T-helper 1 cell (primary cell): ENCODE measurements around the gene DENND1C.

Experiments used
- DNase-seq, 5 donors: peaks; one replicate each; pipeline ENCODE4 v3.0.0-alpha.2; 2012 to 2020
- total RNA-seq, 4 donors: gene quantifications; one replicate each; lab custom pipeline; 2026; lab: John Stamatoyannopoulos, UW

The DENND1C gene, protein sequence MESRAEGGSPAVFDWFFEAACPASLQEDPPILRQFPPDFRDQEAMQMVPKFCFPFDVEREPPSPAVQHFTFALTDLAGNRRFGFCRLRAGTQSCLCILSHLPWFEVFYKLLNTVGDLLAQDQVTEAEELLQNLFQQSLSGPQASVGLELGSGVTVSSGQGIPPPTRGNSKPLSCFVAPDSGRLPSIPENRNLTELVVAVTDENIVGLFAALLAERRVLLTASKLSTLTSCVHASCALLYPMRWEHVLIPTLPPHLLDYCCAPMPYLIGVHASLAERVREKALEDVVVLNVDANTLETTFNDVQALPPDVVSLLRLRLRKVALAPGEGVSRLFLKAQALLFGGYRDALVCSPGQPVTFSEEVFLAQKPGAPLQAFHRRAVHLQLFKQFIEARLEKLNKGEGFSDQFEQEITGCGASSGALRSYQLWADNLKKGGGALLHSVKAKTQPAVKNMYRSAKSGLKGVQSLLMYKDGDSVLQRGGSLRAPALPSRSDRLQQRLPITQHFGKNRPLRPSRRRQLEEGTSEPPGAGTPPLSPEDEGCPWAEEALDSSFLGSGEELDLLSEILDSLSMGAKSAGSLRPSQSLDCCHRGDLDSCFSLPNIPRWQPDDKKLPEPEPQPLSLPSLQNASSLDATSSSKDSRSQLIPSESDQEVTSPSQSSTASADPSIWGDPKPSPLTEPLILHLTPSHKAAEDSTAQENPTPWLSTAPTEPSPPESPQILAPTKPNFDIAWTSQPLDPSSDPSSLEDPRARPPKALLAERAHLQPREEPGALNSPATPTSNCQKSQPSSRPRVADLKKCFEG
- 97.6 to 130 (median 111) reads per million in 4 donors for total RNA-seq

DNA sequence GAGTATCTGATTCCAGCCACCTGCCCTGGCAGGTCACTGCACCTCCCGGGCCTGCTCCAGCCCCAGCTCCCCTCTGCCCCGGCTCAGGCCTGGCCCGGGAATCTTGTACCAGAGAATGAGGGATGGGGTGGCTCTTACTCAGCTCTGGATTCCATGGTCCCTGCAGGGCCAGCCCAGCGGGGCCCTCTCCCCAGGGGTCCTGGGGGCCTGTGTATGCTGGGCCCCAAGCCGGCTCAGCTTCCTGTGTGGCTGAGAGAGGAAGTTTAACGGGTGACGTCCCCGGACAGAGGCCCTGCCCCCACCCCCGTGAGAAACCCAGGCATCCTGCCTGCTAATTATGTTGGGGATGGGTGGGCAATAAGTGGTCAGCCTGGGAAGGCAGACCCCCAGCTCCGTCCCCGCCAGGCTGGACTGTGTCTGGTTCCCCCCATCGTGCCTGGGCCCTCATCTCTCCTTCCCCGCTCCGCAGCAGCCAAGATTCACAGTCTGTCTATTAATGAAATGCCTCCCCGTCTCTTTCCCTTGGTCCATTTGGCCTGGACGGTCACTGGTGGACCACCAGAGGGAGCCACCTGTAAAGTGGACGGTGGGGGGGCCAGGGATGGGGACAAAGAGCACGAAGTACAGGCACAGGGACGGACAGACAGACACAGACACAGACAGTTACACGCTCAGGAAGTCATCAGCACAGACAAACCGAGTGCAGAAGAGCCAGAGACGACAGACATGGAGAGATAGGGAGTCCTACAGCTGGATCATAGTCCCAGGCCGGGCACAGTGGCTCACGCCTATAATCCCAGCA lies at the start of gene DENND1C:
TSS of gene DENND1C (minus strand) at position 247 of the 802 bp plus-strand sequence. CDS start at position 155, 92 bp downstream.
- peak in 3 of 5 donors; percentile 46 to 86 (median 51) for DNase-seq

DNA sequence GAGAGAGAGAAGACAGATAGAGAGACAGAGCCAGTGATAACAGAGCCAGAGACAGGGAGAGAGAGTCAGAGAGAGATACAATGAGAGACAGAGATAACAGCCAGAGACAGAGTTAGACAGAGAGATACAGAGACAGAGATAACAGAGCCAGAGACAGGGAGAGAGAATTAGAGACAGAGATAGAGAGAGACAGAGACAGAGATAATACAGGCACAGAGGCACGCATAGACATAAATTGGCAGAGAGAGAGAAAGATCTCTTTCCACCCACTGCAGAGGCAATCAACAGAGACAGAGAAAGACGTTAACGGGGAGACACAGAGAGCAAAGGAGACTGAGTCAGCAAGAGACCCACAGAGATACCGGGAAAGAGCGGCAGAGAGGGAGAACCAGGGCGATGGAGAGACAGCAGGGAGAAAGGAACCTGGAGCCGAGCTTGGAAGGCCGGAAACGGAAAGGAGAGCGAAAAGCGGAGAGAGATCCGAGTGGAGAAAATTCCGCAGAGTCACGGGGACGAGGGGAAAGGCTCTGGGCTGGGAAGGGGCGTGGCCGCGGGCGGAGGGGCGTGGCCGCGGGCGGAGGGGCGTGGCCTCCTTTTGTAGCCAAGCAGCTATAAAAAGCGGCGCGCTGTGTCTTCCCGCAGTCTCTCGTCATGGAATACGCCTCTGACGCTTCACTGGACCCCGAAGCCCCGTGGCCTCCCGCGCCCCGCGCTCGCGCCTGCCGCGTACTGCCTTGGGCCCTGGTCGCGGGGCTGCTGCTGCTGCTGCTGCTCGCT lies 49.0 kb upstream of the DENND1C start, which contains the start of gene TNFSF9:
TSS of gene TNFSF9 (plus strand) at position 641 of the 777 bp plus-strand sequence. CDS start at position 652, 11 bp downstream.
- peak; percentile 64 to 79 (median 75) for DNase-seq

DNA sequence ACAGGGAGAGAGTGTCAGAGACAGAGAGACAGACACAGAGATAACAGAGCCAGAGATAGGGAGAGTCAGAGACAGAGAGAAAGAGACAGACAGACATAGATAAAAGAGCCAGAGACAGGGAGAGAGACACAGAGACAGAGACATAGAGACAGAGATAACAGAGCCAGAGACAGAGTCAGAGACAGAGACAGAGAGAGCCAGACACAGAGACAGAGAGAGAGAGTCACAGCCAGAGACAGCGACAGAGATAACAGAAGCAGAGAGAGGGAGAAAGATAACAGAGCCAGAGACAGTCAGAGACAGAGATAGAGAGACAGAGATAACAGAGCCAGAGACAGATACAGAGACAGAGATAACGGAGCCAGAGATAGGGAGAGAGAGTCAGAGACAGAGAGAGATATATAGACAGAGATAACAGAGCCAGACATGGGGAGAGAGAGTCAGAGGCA lies 48.4 kb upstream of the DENND1C start:
- no peak for DNase-seq

DNA sequence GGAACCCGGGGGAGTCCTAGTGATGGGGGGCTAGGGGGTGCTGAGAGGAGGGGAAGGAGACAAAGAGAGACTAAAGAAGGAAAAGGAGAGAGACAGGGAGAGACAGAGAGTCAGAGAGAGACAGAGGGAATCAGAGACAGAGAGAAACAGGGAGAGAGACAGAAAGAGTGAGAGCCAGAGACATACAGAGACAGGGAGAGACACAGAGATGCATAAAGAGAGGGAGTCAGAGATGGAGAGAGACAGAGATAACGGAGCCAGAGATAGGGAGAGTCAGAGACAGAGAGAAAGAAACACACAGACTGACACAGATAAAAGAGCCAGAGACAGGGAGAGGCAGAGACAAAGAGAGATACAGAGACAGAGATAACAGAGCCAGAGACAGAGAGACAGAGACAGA lies 47.8 kb upstream of the DENND1C start:
- DNase-seq = no peak

DNA sequence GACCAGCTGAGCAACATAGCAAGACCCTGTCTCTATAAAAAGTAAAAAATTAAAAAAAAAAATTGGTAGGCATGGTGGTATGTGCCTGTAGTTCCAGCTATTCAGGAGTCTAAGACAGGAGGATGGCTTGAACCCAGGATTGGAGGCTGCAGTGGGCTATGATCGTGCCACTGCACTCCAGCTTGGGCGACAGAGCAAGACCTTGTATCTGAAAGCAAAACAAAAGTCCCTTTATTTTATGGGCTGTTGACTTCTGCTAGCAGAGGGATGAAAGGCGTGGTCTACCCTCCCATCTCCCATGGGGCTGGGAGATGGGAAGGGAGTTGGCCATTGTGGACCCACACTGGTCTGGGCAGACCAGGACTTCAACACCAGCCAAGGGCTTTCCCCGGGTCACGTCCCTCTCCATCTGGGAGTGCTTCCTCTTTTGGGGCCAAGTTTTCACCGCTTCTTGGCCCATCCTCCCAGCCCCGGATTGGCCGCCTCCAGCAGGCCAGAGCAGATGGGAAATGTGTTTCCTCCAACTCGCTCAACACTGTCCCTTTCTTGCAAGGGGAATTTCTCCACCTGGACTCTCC lies 47.0 kb upstream of the DENND1C start:
- no peak for DNase-seq

DNA sequence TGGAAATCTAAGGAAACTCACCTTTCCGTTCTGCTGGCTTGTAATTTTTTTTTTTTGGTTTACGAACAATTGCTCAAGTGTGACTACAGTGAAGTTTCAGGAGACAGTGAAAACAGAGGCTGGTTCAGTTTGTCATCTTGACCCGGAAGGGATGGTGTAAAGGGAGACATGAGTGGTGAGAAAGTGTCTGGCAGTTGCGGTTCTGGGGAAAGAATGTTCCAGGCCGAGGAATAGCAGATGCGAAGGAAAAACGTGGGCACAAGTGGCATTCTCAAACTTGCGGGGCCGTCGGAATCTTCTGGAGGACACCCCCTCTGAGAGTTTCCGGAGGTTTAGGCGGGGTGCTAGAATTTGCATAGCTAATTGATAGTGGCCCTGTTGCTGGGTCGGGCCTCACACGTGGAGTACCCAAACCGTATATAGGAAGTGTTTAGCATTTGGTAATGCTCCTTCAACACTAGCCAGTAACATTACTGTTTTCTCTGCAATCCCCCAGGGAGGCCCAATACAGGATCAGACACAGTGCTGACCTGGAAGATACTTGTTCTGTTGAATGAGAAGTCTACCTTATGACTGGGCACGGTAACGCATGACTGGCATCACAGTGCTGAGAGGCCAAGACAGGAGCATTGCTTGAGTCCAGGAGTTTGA lies 46.4 kb upstream of the DENND1C start:
- no peak for DNase-seq

DNA sequence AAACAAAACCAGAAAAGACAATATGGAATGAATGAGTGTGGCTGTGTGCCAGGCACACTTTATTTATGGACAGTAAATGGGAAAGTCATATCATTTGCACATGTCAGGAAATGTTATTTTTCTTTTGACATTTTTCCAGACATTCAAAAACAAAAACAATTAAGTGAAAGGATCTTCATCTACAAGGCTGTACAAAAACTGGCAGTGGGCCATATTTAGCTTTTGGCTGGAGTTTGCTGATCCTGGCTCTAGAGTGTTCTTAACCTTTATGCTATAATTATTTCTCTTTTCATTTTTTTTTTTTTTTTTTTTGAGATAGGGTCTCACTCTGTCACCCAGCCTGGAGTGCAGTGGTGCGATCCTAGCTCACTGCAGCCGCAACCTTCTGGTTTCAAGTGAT lies 42.7 kb upstream of the DENND1C start:
- no peak for DNase-seq

DNA sequence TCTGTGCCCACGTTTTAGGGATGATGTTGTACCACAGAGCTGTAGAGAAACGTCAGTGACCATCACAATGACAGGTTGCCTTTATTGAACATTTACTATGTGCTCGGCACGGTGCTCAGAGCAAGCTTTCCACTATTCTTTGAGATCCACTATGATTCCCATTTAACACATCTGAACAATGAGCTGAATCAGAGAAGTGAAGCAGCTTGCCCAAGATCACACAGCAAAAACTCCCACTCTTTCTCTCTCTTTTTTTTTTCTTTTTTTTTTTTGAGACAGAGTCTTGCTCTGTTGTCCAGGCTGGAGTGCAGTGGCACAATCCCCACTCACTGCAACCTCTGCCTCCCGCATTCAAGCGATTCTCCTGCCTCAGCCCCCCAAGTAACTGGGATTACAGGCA lies 41.1 kb upstream of the DENND1C start:
- DNase-seq = no peak

DNA sequence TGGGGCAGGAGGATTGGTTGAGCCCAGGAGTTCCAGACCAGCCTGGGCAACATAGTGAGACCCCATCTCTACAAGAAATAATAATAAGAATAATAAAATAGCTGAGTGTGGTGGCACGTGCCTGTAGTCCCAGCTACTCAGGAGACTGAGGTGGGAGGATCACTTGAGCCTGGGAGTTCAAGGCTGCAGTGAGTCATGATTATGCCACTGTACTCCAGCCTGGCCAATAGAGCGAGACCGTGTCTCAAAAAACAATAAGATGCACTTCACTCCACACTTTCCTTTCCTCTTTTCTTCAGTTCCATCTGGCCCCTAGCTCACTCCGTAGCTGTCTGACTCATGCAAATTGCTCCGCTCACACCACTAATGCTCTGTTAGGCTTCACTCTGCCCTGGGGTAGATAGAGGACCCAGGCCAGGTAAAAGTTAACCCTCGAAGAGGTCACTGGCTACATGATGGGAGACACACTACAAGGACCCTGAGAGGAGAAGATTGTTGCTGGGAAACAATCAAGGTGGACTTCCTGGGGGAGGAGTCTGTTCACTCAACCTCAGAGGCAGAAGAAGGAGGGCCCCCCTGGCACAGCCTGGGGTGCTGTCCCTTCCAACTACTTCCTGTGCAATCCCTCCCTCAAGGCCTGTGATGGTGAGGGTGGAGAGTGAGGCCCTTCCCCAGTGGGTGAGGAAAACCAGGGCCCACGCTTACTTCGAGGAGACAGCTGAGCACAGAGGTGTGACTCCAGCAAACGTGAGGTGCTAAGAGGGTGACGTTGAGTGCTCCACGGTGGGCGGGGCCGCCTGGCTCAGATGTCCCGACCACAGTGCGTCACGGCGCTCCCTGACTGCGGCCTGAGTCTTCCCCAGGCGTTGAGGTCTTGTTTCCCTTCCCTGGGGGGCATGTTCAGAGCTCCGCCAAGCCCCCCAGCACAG lies 40.4 kb upstream of the DENND1C start:
- peak in 4 of 5 donors; percentile 25 to 56 (median 47) for DNase-seq

DNA sequence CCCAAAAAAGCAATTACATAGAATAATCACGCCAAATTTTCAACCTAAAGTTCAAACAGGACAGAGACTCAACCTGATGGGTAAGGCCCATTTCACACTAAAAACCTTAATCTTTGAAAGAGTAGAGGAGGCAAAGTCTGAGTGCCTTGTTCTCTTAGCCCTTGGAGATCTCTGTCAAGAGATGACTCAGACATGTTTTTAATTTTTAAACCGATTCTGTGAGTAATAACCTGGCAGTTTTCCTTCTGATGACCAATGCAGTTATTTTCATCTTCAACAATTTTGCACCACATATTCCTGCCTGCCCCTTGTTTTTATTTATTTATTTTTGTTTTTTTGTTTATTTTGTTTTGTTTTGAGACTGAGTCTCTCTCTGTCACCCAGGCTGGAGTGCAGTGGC lies 37.7 kb upstream of the DENND1C start:
- no peak for DNase-seq

DNA sequence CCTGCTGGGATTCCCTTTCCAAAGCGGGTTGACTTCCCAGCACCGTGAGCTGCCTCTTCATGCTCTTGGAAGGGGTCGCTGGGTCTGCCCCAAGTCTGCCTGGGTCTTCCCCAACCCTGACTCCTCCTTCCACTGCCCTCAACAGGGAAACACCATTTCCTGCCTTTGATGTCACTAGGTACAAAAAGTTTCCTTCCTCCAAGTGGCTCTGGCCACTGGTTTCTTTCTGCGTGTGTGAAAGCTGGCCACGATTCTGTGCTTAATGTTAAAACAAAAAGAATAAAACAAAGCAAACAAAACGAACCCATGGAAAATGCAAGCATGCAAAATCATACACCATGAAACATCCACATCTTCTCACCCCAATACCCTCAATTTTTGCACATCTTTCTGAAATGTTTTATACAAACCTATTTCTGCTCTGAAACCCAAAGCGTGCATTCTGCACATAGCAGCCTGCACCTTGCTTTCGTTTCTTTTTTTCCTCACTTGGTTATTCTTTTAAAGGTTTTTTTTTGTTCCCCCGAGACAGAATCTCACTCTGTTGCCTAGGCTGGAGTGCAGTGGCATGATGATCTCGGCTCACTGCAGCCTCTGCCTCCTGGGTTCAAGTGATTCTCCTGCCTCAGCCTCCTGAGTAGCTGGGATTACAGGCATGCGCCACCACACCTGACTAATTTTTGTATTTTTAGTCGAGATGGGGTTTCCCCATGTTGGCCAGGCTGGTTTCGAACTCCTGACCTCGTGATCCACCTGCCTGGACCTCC lies 36.7 kb upstream of the DENND1C start:
- DNase-seq = no peak

DNA sequence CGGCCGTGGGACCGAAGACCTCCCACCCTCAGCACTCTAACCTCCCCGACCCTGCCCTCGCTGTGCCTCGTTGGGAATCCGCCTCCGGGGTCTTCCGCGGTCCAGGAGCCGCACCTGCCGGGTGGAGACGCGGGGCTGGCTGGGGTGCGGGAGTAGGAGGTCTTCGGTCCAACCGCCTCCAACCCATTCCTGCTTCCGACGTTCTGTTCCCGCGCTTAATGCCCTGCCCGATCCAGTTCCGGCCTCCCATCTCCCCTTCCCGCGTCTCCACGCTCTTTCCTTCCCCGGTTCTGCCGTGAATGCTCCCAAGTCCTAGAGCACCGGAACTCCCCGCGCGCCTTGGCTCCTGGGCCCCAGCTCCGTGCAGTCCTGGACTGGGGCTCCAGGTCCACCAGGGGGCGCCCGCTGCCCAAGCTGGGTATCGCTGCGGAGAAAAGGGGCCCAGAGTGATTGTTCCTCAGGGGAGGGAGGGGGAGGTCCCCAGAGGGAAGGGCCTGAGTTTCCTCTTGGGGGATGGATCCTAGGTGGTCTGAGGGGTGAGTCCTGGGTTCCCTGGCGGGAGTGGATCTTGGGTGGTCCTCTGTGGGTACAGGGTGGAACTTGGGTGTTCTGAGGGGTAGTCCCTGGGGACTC lies 35.2 kb upstream of the DENND1C start:
- DNase-seq = peak; percentile 79 to 90 (median 85)

DNA sequence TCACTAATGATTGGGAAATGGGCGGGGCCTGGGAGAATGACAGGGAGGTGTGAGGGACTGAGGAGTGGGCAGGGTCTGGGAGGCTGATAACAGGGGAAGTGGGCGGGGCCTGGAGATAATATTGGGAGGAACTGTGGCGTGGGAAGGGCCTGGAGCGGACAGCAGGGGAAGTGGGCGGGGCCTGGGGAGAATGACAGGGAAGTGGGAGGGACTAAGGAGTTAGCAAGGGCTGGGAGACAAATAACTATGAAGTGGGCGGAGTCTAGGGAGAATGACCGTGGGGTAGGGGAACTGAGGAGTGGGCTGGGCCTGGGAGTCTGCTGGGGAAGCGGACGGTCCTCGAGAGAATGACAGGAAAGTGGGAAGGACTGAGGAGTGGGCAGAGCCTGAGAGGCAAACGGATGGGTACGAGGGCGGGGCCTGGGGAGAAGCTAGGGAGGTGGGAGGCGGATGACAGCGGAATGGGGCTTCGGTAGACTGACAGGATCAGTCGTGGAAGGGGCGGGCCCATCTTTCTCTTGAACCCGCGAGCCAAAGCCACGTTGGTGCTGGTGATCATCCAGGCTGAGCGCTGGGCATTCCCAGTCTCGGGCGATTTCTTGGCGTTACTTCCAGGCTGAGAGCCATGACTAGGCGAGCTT lies 34.6 kb upstream of the DENND1C start:
- DNase-seq = peak; percentile 35 to 90 (median 46)

DNA sequence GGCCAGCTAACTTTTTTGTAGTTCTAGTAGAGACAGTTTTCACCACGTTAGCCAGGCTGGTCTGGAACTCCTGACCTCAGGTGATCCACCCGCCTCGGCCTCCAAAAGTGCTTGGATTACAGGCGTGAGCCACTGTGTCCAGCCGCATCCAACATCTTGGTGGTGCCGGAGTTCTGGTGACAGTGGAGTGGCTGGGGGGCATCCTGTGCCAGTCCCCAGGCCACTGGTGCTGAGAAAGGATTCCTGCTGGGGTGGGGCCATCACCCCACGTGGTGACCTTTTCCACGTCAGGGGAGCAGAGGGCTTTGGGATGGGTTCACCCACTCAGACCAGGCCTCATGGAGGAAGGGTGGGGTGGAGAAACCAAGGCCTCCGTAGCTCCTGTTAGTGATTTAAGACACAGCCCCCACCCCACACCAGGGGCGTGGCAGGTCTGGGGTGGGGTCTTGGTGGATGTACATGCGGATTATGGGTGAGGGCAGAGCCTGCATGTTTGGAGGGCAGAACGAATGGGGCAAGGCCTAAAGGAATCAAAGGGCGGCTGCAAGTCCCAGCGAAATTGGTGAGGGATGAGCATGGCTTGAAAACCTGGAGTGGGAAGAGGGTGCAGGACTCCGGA lies 33.4 kb upstream of the DENND1C start:
- no peak for DNase-seq

DNA sequence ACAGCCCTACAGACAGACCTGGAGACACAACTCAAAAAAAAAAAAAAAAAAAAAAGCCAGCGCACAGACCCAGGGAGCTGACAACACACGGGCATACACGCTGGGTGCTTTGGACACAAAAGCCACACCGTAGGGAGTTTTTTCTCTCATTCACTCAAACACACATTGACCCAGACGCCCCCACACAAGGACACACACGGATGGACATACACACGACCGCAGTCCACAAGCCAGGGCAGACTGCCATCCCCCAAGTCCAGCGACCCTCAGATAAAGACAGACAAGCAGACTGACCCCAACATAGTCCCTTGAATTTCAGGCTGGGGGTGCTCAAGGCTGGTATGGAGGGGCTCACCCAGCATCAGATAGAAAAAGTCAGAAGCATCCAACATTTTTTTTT lies 32.5 kb upstream of the DENND1C start:
- DNase-seq = no peak

DNA sequence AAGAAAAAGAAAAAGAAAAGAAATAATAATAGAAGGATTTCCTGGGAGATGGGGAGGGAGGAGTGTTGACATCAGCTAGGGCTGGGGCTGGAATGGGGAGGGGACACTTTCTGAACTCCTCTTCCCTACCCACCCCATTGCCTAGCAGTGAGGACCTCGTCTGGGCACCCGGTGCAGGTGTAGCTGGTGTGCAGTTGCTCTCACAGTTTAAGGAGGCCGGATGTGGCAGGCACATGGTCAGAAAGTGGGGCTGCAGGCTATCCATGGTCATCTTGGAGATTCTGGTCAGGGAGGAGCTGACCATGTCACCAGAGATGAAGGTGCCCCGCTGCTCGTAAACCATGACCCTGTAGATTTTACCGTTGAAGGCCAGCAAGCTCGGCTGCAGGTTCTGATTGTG lies 29.0 kb upstream of the DENND1C start:
- DNase-seq = no peak
